A549 (cell line): ENCODE measurements around the gene TBC1D10A. TPM values are rescaled to one million over a fixed set of nuclear protein-coding genes. Genes with fewer than 3 reads are reported as not detected.
A peak's percentile ranks its signal among the peaks of the same experiment; 100 is the strongest.

Experiments used
- ATAC-seq, 2 experiments: fragments of 200-7000 bp in 1 of 2; fragments of >200 bp in 1 of 2; cut with Nextera tagmentation in 1 of 2; cut with Tn5 transposase in 1 of 2; 3 replicates each; pipeline versions ENCODE4 v1.8.0 to v1.9.1; 2018 to 2020; ENCODE audit warnings: mild to moderate bottlenecking in 1 of 2, moderate library complexity in 1 of 2
- CTCF ChIA-PET: fragments of 300-600 bp; sonication (Branson Sonifier 250); formaldehyde crosslinking; extraction: SDS; loops from one replicate; lab custom pipeline; 2021; ENCODE audit warnings: antibody characterized with exemption, inconsistent platforms; lab: Yijun Ruan, JAX
- POLR2A ChIA-PET: fragments of 350-600 bp; formaldehyde crosslinking; extraction: SDS; loops from one replicate; lab custom pipeline; 2021; ENCODE audit warnings: antibody characterized with exemption, inconsistent platforms; lab: Yijun Ruan, JAX
- DNase-seq, 2 experiments: peaks; one replicate each; pipeline versions ENCODE4 v3.0.0 to v3.0.0-alpha.2; 2011 to 2016; ENCODE audit warnings: low read depth in 1 of 2, low spot score in 1 of 2
- FAIRE-seq: peaks from 2 replicates; lab custom pipeline; 2011; peaks lifted over from hg19 to GRCh38; lab: Jason Lieb, UNC
- H3K27ac ChIP-seq, 2 experiments: fragments of >200 bp; sonication (Bioruptor Twin); formaldehyde crosslinking; 3 replicates each; pipeline ENCODE4 v1.5.1; 2016 to 2017
- H3K4me1 ChIP-seq: fragments of >200 bp; sonication (Bioruptor Twin); formaldehyde crosslinking; 3 replicates; pipeline ENCODE4 v1.6.1; 2016
- H3K4me2 ChIP-seq: fragments of >200 bp; sonication (Bioruptor Twin); formaldehyde crosslinking; 3 replicates; pipeline ENCODE4 v1.6.1; 2016
- H3K4me3 ChIP-seq: fragments of >200 bp; sonication (Bioruptor Twin); formaldehyde crosslinking; 3 replicates; pipeline ENCODE4 v1.5.1; 2016
- H3K9me3 ChIP-seq: fragments of >200 bp; sonication (Bioruptor Twin); formaldehyde crosslinking; 3 replicates; pipeline ENCODE4 v1.6.1; 2016
- CBX8 ChIP-seq: fragments of 200-600 bp; sonication (generic); IDR thresholded peaks from 2 replicates; pipeline ENCODE4 v1.6.1; 2016
- EHF ChIP-seq: fragments of 250-450 bp; sonication (Bioruptor Pico); IDR thresholded peaks from 2 replicates; pipeline ENCODE4 v1.5.0; 2020; ENCODE audit warnings: mild to moderate bottlenecking
- EP300 ChIP-seq, 2 experiments: fragments of >200 bp; sonication (Bioruptor Twin); formaldehyde crosslinking; IDR thresholded peaks; 2 replicates in 1 of 2; 3 replicates in 1 of 2; pipeline ENCODE4 v1.6.1; 2016 to 2017
- FOSB ChIP-seq: fragments of 250-450 bp; sonication (Bioruptor Pico); IDR thresholded peaks from 2 replicates; pipeline ENCODE4 v1.5.0; 2020; ENCODE audit warnings: mild to moderate bottlenecking, moderate library complexity
- FOSL2 ChIP-seq, 2 experiments: fragments of 450-650 bp in 1 of 2; fragments of >200 bp in 1 of 2; sonication (Bioruptor Twin) in 1 of 2; formaldehyde crosslinking; IDR thresholded peaks; 2 replicates each; pipeline versions ENCODE4 v1.5.0 to v1.6.1; 2016 to 2020; ENCODE audit warnings: mild to moderate bottlenecking in 1 of 2, moderate library complexity in 1 of 2
- KDM5A ChIP-seq: fragments of 200-600 bp; sonication (generic); IDR thresholded peaks from 2 replicates; pipeline ENCODE4 v1.6.1; 2016; ENCODE audit warnings: antibody characterized with exemption, mild to moderate bottlenecking
- NPAS2 ChIP-seq: fragments of 250-450 bp; sonication (Bioruptor Pico); IDR thresholded peaks from 2 replicates; pipeline ENCODE4 v1.8.0; 2022; ENCODE audit warnings: mild to moderate bottlenecking, moderate library complexity, borderline replicate concordance
- NR3C1 ChIP-seq: fragments of >200 bp; sonication (Bioruptor Twin); formaldehyde crosslinking; IDR thresholded peaks from 3 replicates; pipeline ENCODE4 v1.6.1; 2017
- RARB ChIP-seq: fragments of 250-450 bp; sonication (Bioruptor Pico); IDR thresholded peaks from 2 replicates; pipeline ENCODE4 v1.8.0; 2021; ENCODE audit warnings: mild to moderate bottlenecking, moderate library complexity
- TFCP2L1 ChIP-seq: fragments of 250-450 bp; sonication (Bioruptor Pico); IDR thresholded peaks from 2 replicates; pipeline ENCODE4 v1.5.0; 2021; ENCODE audit warnings: mild to moderate bottlenecking
- ZNF302 ChIP-seq: fragments of 250-450 bp; sonication (Bioruptor Pico); IDR thresholded peaks from 2 replicates; pipeline ENCODE4 v1.9.0; 2021; ENCODE audit warnings: inconsistent platforms, mild to moderate bottlenecking, moderate library complexity
- ZSCAN20 ChIP-seq: fragments of 250-450 bp; sonication (Bioruptor Pico); IDR thresholded peaks from 2 replicates; pipeline ENCODE4 v1.8.0; 2022; ENCODE audit warnings: mild to moderate bottlenecking, moderate library complexity
- WGBS: methylation state at CpG from one replicate; pipeline ENCODE4 v1.1.6; 2017; ENCODE audit errors: missing lambda C conversion rate; 5-methylcytosine and 5-hydroxymethylcytosine counted together
- polyA plus RNA-seq, 4 experiments: library from polyadenylated mRNA; depleted of rRNA in 3 of 4; stranded (reverse); fragments of >200 nt; fragmentation: RNase III in 1 of 4; extraction: RNeasy Plus Mini Kit Qiagen cat#74134 plus additional on column Dnase treatment in 1 of 4; gene quantifications; 2 replicates in 3 of 4; 3 replicates in 1 of 4; pipeline ENCODE4 v1.2.3, GENCODE V29; 2011 to 2017
- TF ChIP-seq, protein P1 (sequence below): IDR thresholded peaks from 2 replicates; pipeline ENCODE4 v1.6.1; 2012
- TF ChIP-seq, protein P2 (sequence below): fragments of 250-450 bp; sonication (Bioruptor Pico); IDR thresholded peaks from 2 replicates; pipeline ENCODE4 v1.5.0; 2021; ENCODE audit warnings: mild to moderate bottlenecking, moderate library complexity, borderline replicate concordance

Gene TBC1D10A
- polyA plus RNA-seq, 2 of the 4 experiments (the other 2 are of a cell fraction): 5.8 to 6.8 TPM

DNA sequence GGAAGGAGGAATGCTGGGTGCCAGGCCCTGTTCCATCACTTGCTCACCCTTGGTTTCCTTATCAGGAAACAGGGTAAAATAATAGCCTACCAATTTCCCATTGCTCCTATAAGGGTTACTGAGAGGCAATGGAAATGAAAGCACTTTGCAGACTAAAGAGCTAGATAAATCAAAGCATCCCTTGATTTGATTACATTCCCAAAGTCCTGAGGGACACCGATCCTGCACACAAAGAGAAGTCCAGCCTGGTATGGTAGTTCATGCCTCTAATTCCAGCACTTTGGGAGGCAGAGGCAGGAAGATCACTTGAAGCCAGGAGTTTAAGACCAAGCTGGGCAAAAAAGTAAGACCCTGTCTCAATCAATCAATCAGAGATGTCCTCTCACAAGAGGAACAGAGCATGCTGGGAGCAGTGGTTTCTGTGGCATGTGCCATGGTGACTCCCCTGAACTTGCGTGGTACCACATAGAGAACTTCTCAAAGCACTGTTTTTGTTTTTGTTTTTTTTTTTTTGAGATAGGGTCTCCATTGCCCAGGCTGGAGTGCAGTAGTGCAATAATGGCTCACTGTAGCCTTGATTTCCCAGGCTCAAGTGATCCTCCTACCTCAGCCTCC is 10.7 kb downstream of the TBC1D10A start (continued):
- TF ChIP-seq, protein P1, sequence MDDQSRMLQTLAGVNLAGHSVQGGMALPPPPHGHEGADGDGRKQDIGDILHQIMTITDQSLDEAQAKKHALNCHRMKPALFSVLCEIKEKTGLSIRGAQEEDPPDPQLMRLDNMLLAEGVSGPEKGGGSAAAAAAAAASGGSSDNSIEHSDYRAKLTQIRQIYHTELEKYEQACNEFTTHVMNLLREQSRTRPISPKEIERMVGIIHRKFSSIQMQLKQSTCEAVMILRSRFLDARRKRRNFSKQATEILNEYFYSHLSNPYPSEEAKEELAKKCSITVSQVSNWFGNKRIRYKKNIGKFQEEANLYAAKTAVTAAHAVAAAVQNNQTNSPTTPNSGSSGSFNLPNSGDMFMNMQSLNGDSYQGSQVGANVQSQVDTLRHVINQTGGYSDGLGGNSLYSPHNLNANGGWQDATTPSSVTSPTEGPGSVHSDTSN: no peak

DNA sequence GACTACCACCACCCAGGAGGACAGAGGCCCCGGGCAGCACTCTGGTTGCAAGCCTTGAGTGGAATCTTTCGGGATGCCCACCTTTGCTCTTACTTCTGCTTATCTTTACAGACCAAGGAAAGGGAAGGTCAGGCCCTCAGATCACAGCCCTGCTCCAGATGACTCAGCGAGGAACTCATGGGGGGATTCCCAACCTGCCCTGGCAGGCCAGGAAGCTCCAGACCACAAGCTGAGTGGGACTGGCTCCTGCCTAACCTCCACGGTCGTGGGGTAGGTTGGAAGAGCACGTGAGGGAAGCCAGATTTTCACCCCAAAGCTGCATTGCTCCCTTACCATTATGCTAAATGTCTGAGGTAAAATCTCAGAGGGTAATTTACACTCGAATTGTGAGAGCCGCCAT is 11.8 kb downstream of the TBC1D10A start:
- FAIRE-seq (no peak), ATAC-seq (peak in 1 of 2 experiments; percentile 45; a peak in 2 of 6 replicates), DNase-seq (no peak)
- peak overlapping the region in 1 of 2 experiments; percentile 75; a peak in 4 of 6 replicates for H3K27ac ChIP-seq
- H3K4me3 ChIP-seq: no peak overlapping the region
- 45% methylated on average over 8 of the region's 8 CpGs for WGBS
- POLR2A ChIA-PET: no interaction called here
- H3K4me2 ChIP-seq: peak overlapping the region; percentile 26; the same call in 1 of the 3 replicates
- CTCF ChIA-PET: interaction anchor here (1.0 to 5.0 kb wide), 3 partner anchors 9 to 27 kb away, joined by 3 to 18 read pairs (median 7); no protein-coding TSS in a partner anchor
- TF ChIP-seq ZNF302 (no peak), KDM5A (no peak), EP300 (IDR thresholded peaks at IDR 0.05) (no peak), CBX8 (no peak), ZSCAN20 (CRISPR knock-in tag) (no peak), TFCP2L1 (CRISPR knock-in tag) (no peak), FOSB (CRISPR knock-in tag) (no peak), EHF (no peak), NPAS2 (CRISPR knock-in tag) (no peak), RARB (CRISPR knock-in tag) (no peak), FOSL2 (IDR thresholded peaks at IDR 0.05) (no peak), FOSL2 (CRISPR knock-in tag; IDR thresholded peaks at IDR 0.05) (no peak)
- TF ChIP-seq, protein P2, sequence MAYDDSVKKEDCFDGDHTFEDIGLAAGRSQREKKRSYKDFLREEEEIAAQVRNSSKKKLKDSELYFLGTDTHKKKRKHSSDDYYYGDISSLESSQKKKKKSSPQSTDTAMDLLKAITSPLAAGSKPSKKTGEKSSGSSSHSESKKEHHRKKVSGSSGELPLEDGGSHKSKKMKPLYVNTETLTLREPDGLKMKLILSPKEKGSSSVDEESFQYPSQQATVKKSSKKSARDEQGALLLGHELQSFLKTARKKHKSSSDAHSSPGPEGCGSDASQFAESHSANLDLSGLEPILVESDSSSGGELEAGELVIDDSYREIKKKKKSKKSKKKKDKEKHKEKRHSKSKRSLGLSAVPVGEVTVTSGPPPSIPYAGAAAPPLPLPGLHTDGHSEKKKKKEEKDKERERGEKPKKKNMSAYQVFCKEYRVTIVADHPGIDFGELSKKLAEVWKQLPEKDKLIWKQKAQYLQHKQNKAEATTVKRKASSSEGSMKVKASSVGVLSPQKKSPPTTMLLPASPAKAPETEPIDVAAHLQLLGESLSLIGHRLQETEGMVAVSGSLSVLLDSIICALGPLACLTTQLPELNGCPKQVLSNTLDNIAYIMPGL (CRISPR knock-in tag): no peak
- no peaks in the 10 kb centered on the region for H3K9me3 ChIP-seq
- H3K4me1 ChIP-seq: peaks cover 42% of the 10 kb centered on the region

DNA sequence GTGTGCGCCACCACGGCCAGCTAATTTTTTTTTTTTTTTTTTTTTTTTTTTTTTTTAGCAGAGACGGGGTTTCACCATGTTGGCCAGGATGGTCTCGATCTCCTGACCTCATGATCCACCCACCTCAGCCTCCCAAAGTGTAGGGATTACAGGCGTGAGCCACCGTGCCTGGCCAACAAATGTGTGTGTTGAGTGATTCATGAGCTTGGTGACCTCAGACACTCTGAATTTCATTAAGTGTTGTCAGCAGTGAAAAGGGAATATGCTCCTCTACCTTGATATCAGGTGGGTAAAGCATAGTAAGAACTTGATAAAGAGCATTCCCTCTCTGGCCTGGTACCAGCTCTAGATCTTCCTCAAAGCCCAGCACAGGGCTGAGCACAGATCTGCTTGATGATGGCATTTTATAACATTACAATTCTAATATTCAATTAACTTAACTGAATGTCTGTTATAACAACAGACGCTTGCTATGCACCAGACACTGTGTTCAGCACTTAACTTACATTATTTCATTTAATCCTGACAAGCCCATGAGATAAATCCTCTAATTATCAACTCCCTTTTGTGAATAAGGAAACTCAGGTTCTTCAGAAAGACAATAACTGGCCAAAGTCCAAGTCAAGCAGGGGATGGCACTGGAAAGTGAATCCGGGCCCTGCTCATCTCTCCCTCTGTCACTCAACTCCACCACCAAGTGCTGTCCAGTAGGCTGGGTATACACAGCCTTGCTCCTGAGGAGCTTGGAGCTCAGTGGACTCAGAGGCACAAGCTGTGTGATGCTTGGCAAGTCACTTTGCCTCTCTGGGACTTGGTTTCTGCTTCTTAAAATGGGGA is 13.0 kb downstream of the TBC1D10A start:
- CTCF ChIA-PET: interaction anchor here (0.6 to 5.0 kb wide), 5 partner anchors 11 to 65 kb away, joined by 3 to 18 read pairs (median 4); no protein-coding TSS in a partner anchor
- FAIRE-seq: no peak
- DNase-seq: no peak
- H3K4me3 ChIP-seq: no peak overlapping the region
- H3K9me3 ChIP-seq: no peaks in the 10 kb centered on the region
- POLR2A ChIA-PET: no interaction called here
- ATAC-seq: 0 out of 6 replicates have a peak, but pooled peaks of 1 of the 2 experiments have one; percentile 24
- TF ChIP-seq, protein P1: no peak
- TF ChIP-seq TFCP2L1 (CRISPR knock-in tag): no peak
- TF ChIP-seq RARB (CRISPR knock-in tag): no peak
- TF ChIP-seq NR3C1: no peak
- H3K4me1 ChIP-seq: peaks cover 42% of the 10 kb centered on the region
- H3K4me2 ChIP-seq: peak overlapping the region; percentile 26; the same call in 1 of the 3 replicates
- 64% methylated on average over 5 of the region's 8 CpGs for WGBS
- H3K27ac ChIP-seq: peak overlapping the region in 1 of 2 experiments; percentile 75; a peak in 3 of 6 replicates
